Peyer's patch (tissue), 4 donors: ENCODE results near the gene CTU1.

Source experiments
- POLR2A ChIP-seq, 2 donors: fragments of 450-650 bp; IDR thresholded peaks; one replicate each; pipeline ENCODE4 v1.5.1; 2017; ENCODE audit warnings: antibody characterized with exemption in 2 of 2, mild to moderate bottlenecking in 2 of 2, moderate library complexity in 2 of 2
- TF ChIP-seq, protein P1 (sequence below), 6 experiments: fragments of 450-650 bp in 4 of 6; fragments of 200-600 bp in 2 of 6; sonication (generic) in 1 of 6; IDR thresholded peaks; one replicate each; pipeline ENCODE4 v1.5.1; 2017 to 2019; ENCODE audit warnings: antibody characterized with exemption in 6 of 6, mild to moderate bottlenecking in 3 of 6, moderate library complexity in 1 of 6

DNA sequence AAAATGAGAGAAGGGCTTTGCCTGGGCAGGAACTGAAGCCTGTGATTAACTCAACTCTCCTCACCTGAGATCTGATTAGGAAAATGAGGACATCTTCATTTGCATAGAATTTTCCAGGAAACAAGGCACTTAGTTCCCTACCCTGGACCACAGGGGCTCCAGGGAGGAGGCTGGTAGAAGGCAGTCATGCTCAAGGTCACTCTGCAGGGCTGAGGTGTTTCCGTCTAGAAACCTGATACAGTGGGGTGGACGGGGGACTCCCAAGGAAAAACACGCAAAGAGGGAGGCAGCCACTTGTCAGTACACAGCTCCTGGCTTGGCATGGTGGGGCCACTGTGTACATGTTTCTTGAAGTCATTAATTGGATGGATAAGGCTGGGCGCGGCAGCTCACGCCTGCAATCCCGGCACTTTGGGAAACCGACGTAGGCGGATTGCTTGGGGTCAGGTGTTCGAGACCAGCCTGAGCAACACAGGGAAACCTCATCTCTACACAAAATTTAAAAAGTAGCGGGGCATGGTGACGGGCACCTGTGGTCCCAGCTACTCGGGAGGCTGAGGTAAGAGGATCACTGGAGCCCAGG is 31.5 kb downstream of the CTU1 start:
- TF ChIP-seq, protein P1, sequence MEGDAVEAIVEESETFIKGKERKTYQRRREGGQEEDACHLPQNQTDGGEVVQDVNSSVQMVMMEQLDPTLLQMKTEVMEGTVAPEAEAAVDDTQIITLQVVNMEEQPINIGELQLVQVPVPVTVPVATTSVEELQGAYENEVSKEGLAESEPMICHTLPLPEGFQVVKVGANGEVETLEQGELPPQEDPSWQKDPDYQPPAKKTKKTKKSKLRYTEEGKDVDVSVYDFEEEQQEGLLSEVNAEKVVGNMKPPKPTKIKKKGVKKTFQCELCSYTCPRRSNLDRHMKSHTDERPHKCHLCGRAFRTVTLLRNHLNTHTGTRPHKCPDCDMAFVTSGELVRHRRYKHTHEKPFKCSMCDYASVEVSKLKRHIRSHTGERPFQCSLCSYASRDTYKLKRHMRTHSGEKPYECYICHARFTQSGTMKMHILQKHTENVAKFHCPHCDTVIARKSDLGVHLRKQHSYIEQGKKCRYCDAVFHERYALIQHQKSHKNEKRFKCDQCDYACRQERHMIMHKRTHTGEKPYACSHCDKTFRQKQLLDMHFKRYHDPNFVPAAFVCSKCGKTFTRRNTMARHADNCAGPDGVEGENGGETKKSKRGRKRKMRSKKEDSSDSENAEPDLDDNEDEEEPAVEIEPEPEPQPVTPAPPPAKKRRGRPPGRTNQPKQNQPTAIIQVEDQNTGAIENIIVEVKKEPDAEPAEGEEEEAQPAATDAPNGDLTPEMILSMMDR (IDR thresholded peaks at IDR 0.05) = no peak
- TF ChIP-seq POLR2A (IDR thresholded peaks at IDR 0.05) = no peak
